ENCODE results near the gene FCF1. TPM values are rescaled to one million over a fixed set of nuclear protein-coding genes. Genes with fewer than 3 reads are reported as not detected.

The FCF1 gene
- polyA plus RNA-seq, 1 donor from 2014 or later, result 39.8 TPM

GRCh38 chr14:74733221-74733620, 20.3 kb downstream of the FCF1 start:
- Histone ChIP-seq H3K27me3 (ENCODE audit: insufficient read depth, low read depth, low read length) (no peaks in the 10 kb centered on the region), H3K9ac (ENCODE audit: low read length) (no peak overlapping the region), H3K36me3 (ENCODE audit: insufficient read depth, low read length) (no peaks in the 10 kb centered on the region), H2AFZ (ENCODE audit: low read depth, low read length) (no peak overlapping the region), H4K20me1 (ENCODE audit: insufficient read depth) (no peaks in the 10 kb centered on the region), H3K4me3 (ENCODE audit: low read length) (no peak overlapping the region), H3K79me2 (replicated peaks; ENCODE audit: insufficient read depth, low read length) (no peaks in the 10 kb centered on the region), H3K9me2 (ENCODE audit: insufficient read depth, low read length) (no peaks in the 10 kb centered on the region), H3K27ac (ENCODE audit: low read length) (no peak overlapping the region), H3K4me2 (ENCODE audit: low read length) (no peak overlapping the region), H3K9me3 (ENCODE audit: low read length) (no peaks in the 10 kb centered on the region), H3F3A (ENCODE audit: insufficient read depth, low read length, poor library complexity, severe bottlenecking) (no peaks in the 10 kb centered on the region)
- TF ChIP-seq EP300 (conservative IDR thresholded peaks at IDR 0.05; ENCODE audit: poor library complexity, severe bottlenecking), result no peak
- no peak for TF ChIP-seq CTCF (IDR thresholded peaks at IDR 0.05; ENCODE audit: poor library complexity, severe bottlenecking)
- no peak for TF ChIP-seq TAF1 (IDR thresholded peaks at IDR 0.05; ENCODE audit: low read depth)
- TF ChIP-seq EZH2 (IDR thresholded peaks at IDR 0.05; ENCODE audit: borderline replicate concordance, insufficient read depth, low read length, poor library complexity, severe bottlenecking), result no peak
- no peak for TF ChIP-seq MXI1 (conservative IDR thresholded peaks at IDR 0.05; ENCODE audit: poor library complexity, severe bottlenecking)
- TF ChIP-seq SMC3 (conservative IDR thresholded peaks at IDR 0.05; ENCODE audit: poor library complexity), result no peak
- TF ChIP-seq REST (IDR thresholded peaks at IDR 0.05; ENCODE audit: borderline replicate concordance), result no peak

DNA sequence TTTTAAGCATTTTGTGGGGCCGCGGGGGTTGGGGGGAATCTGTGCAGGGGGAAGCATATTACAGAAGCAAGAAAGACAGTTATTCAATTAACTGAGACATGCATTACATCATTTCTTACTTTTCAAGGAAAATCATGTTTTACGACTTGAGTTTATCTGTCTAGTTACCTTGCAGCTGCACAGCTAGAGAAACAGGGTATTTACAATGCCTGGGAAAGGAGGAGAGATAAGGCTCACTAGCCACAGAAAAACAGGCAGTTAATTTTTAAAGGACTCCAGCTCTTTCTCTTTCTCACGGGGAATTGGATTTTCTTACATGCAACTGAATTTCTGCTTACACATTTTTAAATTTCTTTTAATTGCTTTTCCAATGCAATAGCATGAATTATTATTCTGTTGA, 22.2 kb downstream of the FCF1 start:
- H3K36me3 ChIP-seq (ENCODE audit: insufficient read depth, low read length), result no peaks in the 10 kb centered on the region
- H3K9me3 ChIP-seq (ENCODE audit: low read length), result no peaks in the 10 kb centered on the region
- no peaks in the 10 kb centered on the region for H4K20me1 ChIP-seq (ENCODE audit: insufficient read depth)
- no peak overlapping the region for H3K4me2 ChIP-seq (ENCODE audit: low read length)
- no peak overlapping the region for H3K4me3 ChIP-seq (ENCODE audit: low read length)
- H3K9me2 ChIP-seq (ENCODE audit: insufficient read depth, low read length), result no peaks in the 10 kb centered on the region
- no peak overlapping the region for H2AFZ ChIP-seq (ENCODE audit: low read depth, low read length)
- H3K9ac ChIP-seq (ENCODE audit: low read length), result no peak overlapping the region
- H3F3A ChIP-seq (ENCODE audit: insufficient read depth, low read length, poor library complexity, severe bottlenecking), result no peaks in the 10 kb centered on the region
- H3K79me2 ChIP-seq (replicated peaks; ENCODE audit: insufficient read depth, low read length), result no peaks in the 10 kb centered on the region
- H3K27me3 ChIP-seq (ENCODE audit: insufficient read depth, low read depth, low read length), result no peaks in the 10 kb centered on the region
- H3K27ac ChIP-seq (ENCODE audit: low read length), result no peak overlapping the region
- TF ChIP-seq RAD21 (conservative IDR thresholded peaks at IDR 0.05) (no peak), TAF1 (IDR thresholded peaks at IDR 0.05; ENCODE audit: low read depth) (no peak), CTCF (IDR thresholded peaks at IDR 0.05; ENCODE audit: poor library complexity, severe bottlenecking) (no peak), POLR2AphosphoS5 (IDR thresholded peaks at IDR 0.05) (no peak), MXI1 (conservative IDR thresholded peaks at IDR 0.05; ENCODE audit: poor library complexity, severe bottlenecking) (no peak), EZH2 (IDR thresholded peaks at IDR 0.05; ENCODE audit: borderline replicate concordance, insufficient read depth, low read length, poor library complexity, severe bottlenecking) (no peak), REST (IDR thresholded peaks at IDR 0.05; ENCODE audit: borderline replicate concordance) (no peak), SMC3 (conservative IDR thresholded peaks at IDR 0.05; ENCODE audit: poor library complexity) (no peak), EP300 (conservative IDR thresholded peaks at IDR 0.05; ENCODE audit: poor library complexity, severe bottlenecking) (no peak)

Measured in neural cell (in vitro differentiated cells).